K562 (cell line): ENCODE data around the gene TCF7. TPM values are rescaled to one million over a fixed set of nuclear protein-coding genes. Genes with fewer than 3 reads are reported as not detected.
A peak's percentile ranks its signal among the peaks of the same experiment; 100 is the strongest.

Source experiments
- ATAC-seq: fragments of 200-7000 bp; cut with Tn5 transposase; 3 replicates; pipeline ENCODE4 v1.9.1; 2020; ENCODE audit warnings: moderate library complexity
- BruUV-seq: library from RNA; stranded (reverse); fragments of 400-500 nt; replicated peaks from 2 replicates; lab custom pipeline; 2021; lab: Mats Ljungman, UMichigan
- CTCF ChIA-PET: fragments of 300-600 bp; formaldehyde crosslinking; extraction: SDS; loops from one replicate; lab custom pipeline; 2021; ENCODE audit warnings: low intra/inter-chr PET ratio; lab: Yijun Ruan, JAX
- POLR2A ChIA-PET: fragments of 300-600, 350-650 bp; sonication (Branson Sonifier 250); formaldehyde crosslinking; extraction: SDS; loops from one replicate; lab custom pipeline; 2021; ENCODE audit warnings: antibody characterized with exemption, inconsistent platforms; lab: Yijun Ruan, JAX
- DNase-seq, 4 experiments: peaks; one replicate each; pipeline versions ENCODE4 v3.0.0 to v3.0.0-alpha.2; 2011 to 2018; ENCODE audit warnings: low spot score in 3 of 4, mixed read lengths in 3 of 4; ENCODE audit errors: extremely low read depth in 1 of 4
- FAIRE-seq: peaks from 2 replicates; lab custom pipeline; 2011; peaks lifted over from hg19 to GRCh38; lab: Jason Lieb, UNC
- H2AFZ ChIP-seq: 2 replicates; pipeline ENCODE4 v1.6.0; 2011; ENCODE audit warnings: low read depth, low read length, control low read depth, inconsistent platforms
- H3K27ac ChIP-seq: fragments of 200-600 bp; 3 replicates; pipeline ENCODE4 v1.8.0; 2011; ENCODE audit warnings: low read depth, mild to moderate bottlenecking, control low read depth, inconsistent platforms, low read length, moderate library complexity, mixed read lengths; ENCODE audit errors: extremely low read depth
- H3K27me3 ChIP-seq, 2 experiments: fragments of 300-600 bp in 1 of 2; 2 replicates in 1 of 2; 3 replicates in 1 of 2; pipeline versions ENCODE4 v1.6.0 to v1.8.0; 2011; ENCODE audit warnings: inconsistent platforms in 2 of 2, low read length in 2 of 2, mild to moderate bottlenecking in 1 of 2, mixed read lengths in 1 of 2, moderate library complexity in 1 of 2; ENCODE audit not compliant: control insufficient read depth in 2 of 2, insufficient read depth in 2 of 2
- H3K36me3 ChIP-seq: fragments of 300-600 bp; 3 replicates; pipeline ENCODE4 v1.8.0; 2011; ENCODE audit warnings: mild to moderate bottlenecking, low read length, inconsistent platforms; ENCODE audit not compliant: control insufficient read depth, insufficient read depth
- H3K4me1 ChIP-seq, 2 experiments: fragments of 200-600 bp in 1 of 2; replicated peaks in 1 of 2; 2 replicates in 1 of 2; 3 replicates in 1 of 2; pipeline versions ENCODE4 v1.5.1 to v1.8.0; 2011; ENCODE audit warnings: inconsistent platforms in 2 of 2, low read length in 2 of 2, mild to moderate bottlenecking in 1 of 2, mixed read lengths in 1 of 2, moderate library complexity in 1 of 2; ENCODE audit not compliant: control insufficient read depth in 2 of 2, insufficient read depth in 2 of 2
- H3K4me2 ChIP-seq: 2 replicates; pipeline ENCODE4 v1.6.1; 2011; ENCODE audit warnings: low read length, control low read depth, inconsistent platforms, mixed read lengths; ENCODE audit not compliant: insufficient read depth
- H3K4me3 ChIP-seq: fragments of 200-600 bp; sonication (generic), shearing (Covaris generic); 2 replicates; pipeline ENCODE4 v1.5.1; 2016; ENCODE audit warnings: control low read depth, inconsistent platforms
- H3K79me2 ChIP-seq: fragments of 200-600 bp; 3 replicates; pipeline ENCODE4 v1.8.0; 2011; ENCODE audit warnings: low read length, inconsistent platforms; ENCODE audit not compliant: control insufficient read depth, insufficient read depth
- H3K9ac ChIP-seq, 2 experiments: 2 replicates each; pipeline versions ENCODE4 v1.6.0 to v1.6.1; 2011; ENCODE audit warnings: low read depth in 2 of 2, low read length in 2 of 2, control low read depth in 1 of 2, inconsistent platforms in 1 of 2, mild to moderate bottlenecking in 1 of 2, mixed read lengths in 1 of 2; ENCODE audit not compliant: insufficient read depth in 1 of 2
- H3K9me1 ChIP-seq: one replicate; pipeline ENCODE4 v1.6.0; 2011; ENCODE audit warnings: inconsistent platforms, mild to moderate bottlenecking, low read length, moderate library complexity; ENCODE audit not compliant: control insufficient read depth, insufficient read depth
- H3K9me3 ChIP-seq: replicated peaks from 2 replicates; pipeline ENCODE4 v1.5.1; 2011; ENCODE audit warnings: low read depth, low read length, inconsistent platforms; ENCODE audit not compliant: control insufficient read depth, insufficient read depth
- H4K20me1 ChIP-seq: replicated peaks from 2 replicates; pipeline ENCODE4 v1.6.1; 2011; ENCODE audit warnings: low read length, inconsistent platforms, mixed read lengths; ENCODE audit not compliant: control insufficient read depth, insufficient read depth
- CBFA2T2 ChIP-seq: fragments of 450-650 bp; conservative IDR thresholded peaks from 2 replicates; pipeline ENCODE4 v1.6.1; 2017; ENCODE audit warnings: mild to moderate bottlenecking
- CBFA2T3 ChIP-seq: fragments of 450-650 bp; IDR thresholded peaks from 2 replicates; pipeline ENCODE4 v1.6.1; 2017
- HDAC2 ChIP-seq: fragments of 450-650 bp; IDR thresholded peaks from 2 replicates; pipeline ENCODE4 v1.6.1; 2016; ENCODE audit warnings: mild to moderate bottlenecking
- MEIS2 ChIP-seq: fragments of 450-650 bp; IDR thresholded peaks from 2 replicates; pipeline ENCODE4 v1.6.1; 2014; ENCODE audit warnings: mild to moderate bottlenecking; ENCODE audit not compliant: partially characterized antibody
- MYNN ChIP-seq, 2 experiments: sonication (generic); formaldehyde crosslinking in 1 of 2; IDR thresholded peaks; 2 replicates each; pipeline versions ENCODE4 v1.5.0 to v1.6.1; 2016 to 2020; ENCODE audit warnings: antibody characterized with exemption in 1 of 2, missing genetic modification reagents in 1 of 2
- WGBS: fragments of 100-300 bp; shearing (Covaris generic); methylation state at CpG from one replicate; pipeline ENCODE4 v1.1.6; 2016; ENCODE audit warnings: low coverage, mixed read lengths; ENCODE audit not compliant: insufficient coverage; ENCODE audit errors: missing lambda C conversion rate; 5-methylcytosine and 5-hydroxymethylcytosine counted together
- in situ Hi-C: fragments of 300-500 bp; cut with MboI; formaldehyde crosslinking; loops from 4 replicates; pipeline ENCODE4 v1.15.0; 2018; ENCODE audit warnings: inconsistent platforms, mixed read lengths
- intact Hi-C: fragments of 100-400 bp; cut with micrococcal nuclease; formaldehyde crosslinking; loops from 2 replicates; pipeline ENCODE4 v1.14.2; 2022
- polyA plus RNA-seq, 8 experiments: library from polyadenylated mRNA; depleted of rRNA in 4 of 8; stranded (reverse) in 5 of 8; unstranded in 3 of 8; fragments of >200 nt; fragmentation: Nextera tagmentation in 2 of 8; fragmentation: Illumina TruSeq in 1 of 8; extraction: Ambion mirVana in 2 of 8; extraction: Trizol in 1 of 8; gene quantifications; 2 replicates each; pipeline versions ENCODE4 v1.2.1 to v1.2.3, GENCODE V29; 2011 to 2014; ENCODE audit warnings: inconsistent platforms in 1 of 8, missing spikeins in 1 of 8
- total RNA-seq, 7 experiments: library from RNA; depleted of rRNA in 6 of 7; stranded (reverse); fragments of >200 nt in 6 of 7; fragmentation: Illumina TruSeq in 2 of 7; extraction: Trizol in 2 of 7; gene quantifications; 2 replicates each; pipeline versions ENCODE4 v1.2.1 to v1.2.3, GENCODE V29; 2011 to 2021; ENCODE audit warnings: low replicate concordance in 1 of 7

TCF7 gene
- total and polyA plus RNA-seq, 9 of the 15 experiments (the other 6 are each of a cell fraction or from before 2014, with no cell fraction given), result 1.6 to 14.9 (median 4.2) TPM

- ATAC-seq (no peak), FAIRE-seq (no peak), DNase-seq (no peak)
- no peaks in the 10 kb centered on the region for H4K20me1 ChIP-seq
- H3K4me3 ChIP-seq, result no peak overlapping the region
- no peak overlapping the region for H3K27ac ChIP-seq
- intact Hi-C loops (no loop called here), in situ Hi-C loops (no loop called here)
- no peak overlapping the region for H3K9ac ChIP-seq
- no peak overlapping the region for H3K4me2 ChIP-seq
- POLR2A ChIA-PET, result interaction anchor here (0.5 to 0.7 kb wide), 3 partner anchors 34 to 666 kb away, joined by 3 read pairs; partner anchors contain the start of gene DDX46
- H2AFZ ChIP-seq, result no peak overlapping the region
- H3K9me3 ChIP-seq, result no peaks in the 10 kb centered on the region
- WGBS, result 15% methylated on average over 1 of the region's 1 CpG
- no TSS peak for BruUV-seq
- no peaks in the 10 kb centered on the region for H3K9me1 ChIP-seq
- H3K4me1 ChIP-seq, result no peaks in the 10 kb centered on the region
- H3K36me3 ChIP-seq, result no peaks in the 10 kb centered on the region
- CTCF ChIA-PET, result no interaction called here
- TF ChIP-seq CBFA2T2, result peak; percentile 8; the same call in 1 of the 2 replicates
- TF ChIP-seq MEIS2, result peak; percentile 19
- peak; percentile 28; the same call in 1 of the 2 replicates for TF ChIP-seq CBFA2T3
- no peak for TF ChIP-seq HDAC2
- peaks cover 12 to 48% of the 10 kb centered on the region in 2 experiments; a peak in 4 of 5 replicates for H3K27me3 ChIP-seq
- no peaks in the 10 kb centered on the region for H3K79me2 ChIP-seq
Observed at GRCh38 chr5:134092875-134093274, 21.6 kb upstream of the TCF7 start.

GRCh38 chr5:134093351-134093750 is 21.1 kb upstream of the TCF7 start:
- no peak overlapping the region for H3K4me3 ChIP-seq
- H3K27me3 ChIP-seq, result peaks cover 12 to 48% of the 10 kb centered on the region in 2 experiments; a peak in 4 of 5 replicates
- H4K20me1 ChIP-seq, result no peaks in the 10 kb centered on the region
- in situ Hi-C loops (no loop called here), intact Hi-C loops (no loop called here)
- H3K9ac ChIP-seq, result no peak overlapping the region
- WGBS, result 6% methylated on average over 5 of the region's 5 CpGs
- no peaks in the 10 kb centered on the region for H3K9me1 ChIP-seq
- no peaks in the 10 kb centered on the region for H3K79me2 ChIP-seq
- no peaks in the 10 kb centered on the region for H3K4me1 ChIP-seq
- no peak overlapping the region for H3K27ac ChIP-seq
- ATAC-seq (no peak), DNase-seq (no peak), FAIRE-seq (no peak)
- ChIA-PET CTCF (no interaction called here), POLR2A (interaction anchor here (0.6 kb wide), 1 partner anchor 34 kb away, joined by 3 read pairs; no protein-coding TSS in a partner anchor)
- no peaks in the 10 kb centered on the region for H3K9me3 ChIP-seq
- no peak for TF ChIP-seq MYNN (IDR thresholded peaks at IDR 0.05)
- TF ChIP-seq MYNN (CRISPR knock-in tag; IDR thresholded peaks at IDR 0.05), result no peak
- no peaks in the 10 kb centered on the region for H3K36me3 ChIP-seq
- no peak overlapping the region for H3K4me2 ChIP-seq
- H2AFZ ChIP-seq, result no peak overlapping the region
- no TSS peak for BruUV-seq
